Stimulated activated CD4-positive, alpha-beta T cell treated with anti-CD3 and anti-CD28 coated beads, TNF-alpha, amount 100 ng/mL, for 4 hours (primary cell): Measurements from ENCODE around the gene RBBP5.

Experiments
- DNase-seq, 3 experiments: peaks; one replicate each; pipeline ENCODE4 v3.0.0-alpha.2; 2020; ENCODE audit warnings: low read depth in 3 of 3

RBBP5 gene

GRCh38 chr1:205074513-205074912 lies 47.3 kb downstream of the RBBP5 start:
- no peak for DNase-seq

DNA sequence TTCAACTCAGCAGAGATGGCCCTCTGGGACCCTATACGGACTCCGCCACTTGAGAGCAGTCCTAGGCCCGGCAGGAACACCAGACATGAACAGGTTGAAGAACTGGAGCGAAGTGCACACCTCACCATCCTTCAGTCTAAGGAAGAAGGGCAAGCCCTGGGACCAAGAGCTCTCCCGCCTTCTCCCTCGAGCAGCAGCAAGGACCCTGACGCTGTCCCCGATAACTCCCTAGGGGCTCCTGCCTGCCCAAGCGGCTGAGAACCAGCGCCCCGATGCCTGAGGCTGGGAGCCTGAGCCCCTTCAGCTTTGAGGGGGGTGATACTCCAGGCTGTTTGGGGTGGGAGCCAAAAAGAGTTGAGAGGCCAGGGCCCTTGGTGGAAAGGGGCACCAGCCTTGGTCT lies 47.7 kb downstream of the RBBP5 start:
- no peak for DNase-seq

GRCh38 chr1:205073511-205073910 lies 48.3 kb downstream of the RBBP5 start:
- DNase-seq = no peak

DNA sequence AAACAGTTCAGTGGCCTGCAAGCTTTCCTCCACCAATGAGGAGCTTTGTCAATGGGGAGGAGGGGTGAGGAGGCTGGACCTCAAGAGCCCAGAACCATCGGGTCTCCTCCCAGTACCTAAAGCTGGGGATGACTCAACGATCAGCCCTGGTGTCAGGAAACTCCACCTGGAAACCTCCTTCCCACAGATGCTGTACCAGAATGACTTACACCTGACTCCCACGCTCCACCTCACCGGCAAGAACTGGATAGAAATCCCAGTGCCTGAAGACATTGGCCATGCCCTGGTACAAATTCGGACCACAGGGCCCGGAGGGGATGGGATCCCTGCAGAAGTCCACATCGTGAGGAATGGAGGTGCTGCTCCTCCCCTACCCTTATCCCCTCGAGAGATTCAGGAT lies 48.9 kb downstream of the RBBP5 start:
- DNase-seq = no peak

GRCh38 chr1:205072286-205072685 lies 49.5 kb downstream of the RBBP5 start:
- no peak for DNase-seq

DNA sequence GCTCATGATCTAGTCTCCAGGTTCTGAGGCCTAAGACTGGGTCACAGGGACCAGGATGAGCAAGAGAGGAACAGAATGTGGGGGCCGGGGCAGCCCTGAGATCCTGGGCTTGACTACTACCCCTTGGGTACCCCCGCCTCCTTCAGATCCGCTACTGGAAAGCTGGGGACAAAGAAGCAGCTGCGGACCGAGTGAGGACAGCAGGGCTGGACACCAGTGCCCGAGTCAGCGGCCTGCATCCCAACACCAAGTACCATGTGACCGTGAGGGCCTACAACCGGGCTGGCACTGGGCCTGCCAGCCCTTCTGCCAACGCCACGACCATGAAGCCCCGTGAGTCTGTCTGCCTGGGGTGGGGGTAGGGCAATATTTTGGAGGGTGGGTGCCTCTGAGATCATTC lies 50.0 kb downstream of the RBBP5 start:
- DNase-seq = no peak

- DNase-seq = no peak
These were observed 50.8 kb downstream of the RBBP5 start for GRCh38 chr1:205071028-205071409.

DNA sequence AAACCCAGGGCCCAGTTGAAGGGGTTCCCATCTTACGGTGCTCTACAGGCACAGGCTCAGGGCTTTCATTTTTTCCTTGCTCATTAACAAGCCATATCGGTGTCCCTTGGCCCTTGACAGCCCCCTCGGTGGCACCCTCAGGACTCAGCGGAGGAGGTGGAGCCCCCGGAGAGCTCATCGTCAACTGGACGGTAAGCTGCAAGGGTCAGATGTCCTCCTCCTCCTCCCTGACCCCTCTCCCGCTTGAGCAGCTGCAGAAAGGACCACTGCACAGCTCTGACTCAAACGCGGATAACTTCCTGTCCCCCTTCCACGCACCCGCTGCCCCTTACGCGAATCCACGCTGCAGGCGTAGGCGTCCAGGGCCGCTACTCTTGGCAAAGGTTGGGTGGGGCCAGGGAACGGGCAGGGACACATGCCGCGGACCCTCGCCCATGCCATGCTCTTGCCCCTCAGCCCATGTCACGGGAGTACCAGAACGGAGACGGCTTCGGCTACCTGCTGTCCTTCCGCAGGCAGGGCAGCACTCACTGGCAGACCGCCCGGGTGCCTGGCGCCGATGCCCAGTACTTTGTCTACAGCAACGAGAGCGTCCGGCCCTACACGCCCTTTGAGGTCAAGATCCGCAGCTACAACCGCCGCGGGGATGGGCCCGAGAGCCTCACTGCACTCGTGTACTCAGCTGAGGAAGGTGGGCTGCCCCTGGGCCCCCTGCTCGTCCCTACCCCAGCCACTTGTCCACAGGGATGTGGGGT lies 52.2 kb downstream of the RBBP5 start:
- DNase-seq = no peak

- DNase-seq = no peak
These were observed 53.2 kb downstream of the RBBP5 start for GRCh38 chr1:205068457-205069040.

- no peak for DNase-seq
These were observed 53.8 kb downstream of the RBBP5 start for GRCh38 chr1:205068001-205068400.

DNA sequence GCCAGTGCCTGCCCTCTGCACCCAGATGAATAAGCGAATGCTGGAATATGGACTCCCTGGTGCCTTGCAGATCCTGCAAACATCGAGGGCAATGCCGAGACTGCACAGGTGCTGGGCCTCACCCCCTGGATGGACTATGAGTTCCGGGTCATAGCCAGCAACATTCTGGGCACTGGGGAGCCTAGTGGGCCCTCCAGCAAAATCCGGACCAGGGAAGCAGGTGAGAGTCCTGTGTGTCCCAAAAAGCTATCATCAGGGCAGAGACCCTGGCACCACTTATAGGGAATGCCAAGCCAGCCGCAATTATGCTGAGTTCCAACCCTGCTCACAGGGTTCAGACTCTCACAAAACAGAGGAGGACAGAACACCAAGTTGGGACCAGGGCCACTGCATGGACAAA lies 54.7 kb downstream of the RBBP5 start:
- DNase-seq = no peak

DNA sequence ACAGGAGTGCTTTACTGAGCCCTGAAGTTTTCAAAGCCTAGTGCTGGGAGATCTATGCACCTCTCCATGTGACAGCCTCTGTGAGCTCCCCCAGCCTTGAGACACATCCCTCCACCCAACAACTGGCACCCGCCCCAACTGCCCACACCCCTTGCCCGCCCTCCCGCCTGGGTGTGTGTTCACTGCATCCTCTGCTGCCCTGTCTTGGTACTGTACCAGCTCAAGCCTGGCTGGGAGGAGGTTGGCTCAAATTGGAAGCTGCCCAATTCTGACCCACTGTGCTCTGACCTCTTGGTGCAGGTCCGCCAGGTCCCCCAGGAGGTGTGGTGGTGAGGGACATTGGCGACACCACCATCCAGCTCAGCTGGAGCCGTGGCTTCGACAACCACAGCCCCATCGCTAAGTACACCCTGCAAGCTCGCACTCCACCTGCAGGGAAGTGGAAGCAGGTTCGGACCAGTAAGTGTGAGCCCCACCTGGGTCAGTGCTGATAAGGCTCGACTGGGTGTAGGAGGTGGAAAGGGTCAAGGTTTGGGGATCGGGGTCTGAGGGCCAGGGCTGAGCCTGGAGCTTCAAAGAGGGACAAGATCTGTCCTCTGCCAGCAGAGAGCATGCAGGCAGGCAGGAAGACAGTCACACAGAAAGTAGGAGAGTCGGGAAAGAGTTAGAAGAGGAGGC lies 55.5 kb downstream of the RBBP5 start:
- no peak for DNase-seq

GRCh38 chr1:205065666-205066065 lies 56.1 kb downstream of the RBBP5 start:
- DNase-seq = no peak

GRCh38 chr1:205064741-205065316 lies 56.9 kb downstream of the RBBP5 start:
- DNase-seq = no peak

- no peak for DNase-seq
These were observed 57.5 kb downstream of the RBBP5 start for GRCh38 chr1:205064301-205064700.

DNA sequence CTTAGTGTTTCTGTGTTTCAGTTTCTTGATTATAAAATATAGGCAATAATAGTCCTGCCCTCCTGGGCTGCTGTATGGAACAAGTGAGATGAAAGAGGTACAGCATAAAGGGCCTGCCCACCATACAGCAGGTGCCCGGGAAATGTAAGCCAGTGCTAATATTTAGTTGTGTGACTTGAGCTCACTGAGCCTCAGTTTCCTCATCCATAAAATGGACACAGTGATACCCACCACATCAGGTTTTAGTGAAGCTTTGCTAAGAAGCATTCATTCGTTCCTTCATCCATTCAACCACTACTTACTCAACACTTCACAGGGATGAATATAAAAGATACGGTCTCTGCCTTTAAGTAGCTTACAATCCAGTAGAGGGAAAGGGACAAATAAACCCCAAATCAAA lies 58.9 kb downstream of the RBBP5 start:
- no peak for DNase-seq

DNA sequence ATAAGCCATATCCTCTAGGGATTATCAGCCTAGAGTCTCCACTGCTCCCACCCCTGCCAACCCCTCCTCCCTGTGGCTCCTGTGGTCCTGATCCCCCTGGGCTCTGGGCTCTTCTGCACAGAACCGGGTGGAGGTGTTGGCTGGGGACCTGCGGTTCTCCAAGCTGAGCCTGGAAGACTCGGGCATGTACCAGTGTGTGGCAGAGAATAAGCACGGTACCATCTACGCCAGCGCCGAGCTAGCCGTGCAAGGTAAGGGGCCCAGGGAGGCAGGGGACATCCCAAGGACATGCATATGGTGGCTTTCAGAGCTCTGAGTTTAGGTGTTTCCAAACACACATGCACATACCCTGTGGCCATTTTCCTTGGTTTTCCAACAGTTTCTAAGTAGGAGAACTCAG lies 59.5 kb downstream of the RBBP5 start:
- no peak for DNase-seq

DNA sequence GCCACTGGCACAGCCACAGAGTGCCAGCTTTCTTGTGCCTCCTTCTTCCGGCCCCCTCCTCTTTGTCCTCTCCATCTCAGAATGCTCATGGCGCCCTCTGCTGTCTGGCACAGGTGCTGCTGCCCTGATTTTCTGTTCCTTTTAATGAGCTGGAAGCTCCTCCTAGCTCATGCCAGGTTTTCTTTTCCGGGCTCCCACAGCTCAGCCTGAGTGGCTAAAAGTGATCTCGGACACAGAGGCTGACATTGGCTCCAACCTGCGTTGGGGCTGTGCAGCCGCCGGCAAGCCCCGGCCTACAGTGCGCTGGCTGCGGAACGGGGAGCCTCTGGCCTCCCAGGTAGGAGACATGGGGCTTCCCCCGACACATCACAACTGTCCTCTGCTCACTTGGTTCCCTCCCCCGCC lies 60.1 kb downstream of the RBBP5 start:
- DNase-seq = peak; percentile 31 to 42 (median 38)

- no peak for DNase-seq
These were observed 60.6 kb downstream of the RBBP5 start for GRCh38 chr1:205061227-205061626.

GRCh38 chr1:205060746-205061145 lies 61.0 kb downstream of the RBBP5 start:
- DNase-seq = no peak

DNA sequence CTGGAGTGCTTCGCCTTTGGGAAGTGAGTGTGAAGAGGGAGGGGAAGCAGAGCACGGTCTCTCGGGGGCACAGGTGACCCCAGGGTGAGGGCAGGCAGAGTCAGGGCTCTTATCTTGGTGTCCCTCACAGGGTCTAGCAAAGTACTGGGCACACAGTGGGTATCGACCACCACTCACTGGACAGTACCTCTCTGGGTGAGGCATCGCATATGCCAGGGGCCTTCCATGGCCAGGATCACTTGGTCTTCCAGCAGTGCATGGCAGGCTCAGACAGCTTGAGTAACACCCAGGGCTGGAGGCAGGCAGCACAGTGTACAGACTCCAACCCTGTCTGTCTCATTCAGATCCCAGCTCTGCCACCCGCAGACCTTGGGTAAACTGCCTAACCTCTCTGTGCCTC lies 62.1 kb downstream of the RBBP5 start:
- no peak for DNase-seq

GRCh38 chr1:205058853-205059252 lies 62.9 kb downstream of the RBBP5 start:
- no peak for DNase-seq
